SIG-M5 (cell line): ENCODE data around the gene MYO18A.
"Not testable (repeated sequence)": the region's sequence is repeated elsewhere in the genome, so short reads cannot be mapped to it uniquely, and the experiment has no call there.

Experiments
- DNase-seq: peaks from one replicate; lab custom pipeline; 2025; lab: John Stamatoyannopoulos, UW

Gene MYO18A

GRCh38 chr17:29180034-29180787 lies at the start of gene MYO18A:
MYO18A (minus strand) TSS chr17:29180398; CDS start chr17:29166940, 13,458 bp downstream.
- no peak for DNase-seq

- no peak for DNase-seq
Measured at GRCh38 chr17:29225396-29225795, 45.2 kb upstream of the MYO18A start.

- not testable (repeated sequence) for DNase-seq
Measured at GRCh38 chr17:29221338-29221737, 41.1 kb upstream of the MYO18A start.

- DNase-seq = no peak
Measured at GRCh38 chr17:29219378-29220047, 39.3 kb upstream of the MYO18A start.

- DNase-seq = no peak
Measured at GRCh38 chr17:29216856-29217255, 36.7 kb upstream of the MYO18A start.

GRCh38 chr17:29216181-29216580 lies 36.0 kb upstream of the MYO18A start:
- DNase-seq = no peak

GRCh38 chr17:29215717-29216116 lies 35.5 kb upstream of the MYO18A start:
- DNase-seq = no peak

GRCh38 chr17:29215174-29215573 lies 35.0 kb upstream of the MYO18A start:
- DNase-seq = no peak

- no peak for DNase-seq
Measured at GRCh38 chr17:29214215-29215146, 34.3 kb upstream of the MYO18A start.

GRCh38 chr17:29212681-29213121 lies 32.5 kb upstream of the MYO18A start:
- no peak for DNase-seq

GRCh38 chr17:29212094-29212631 lies 32.0 kb upstream of the MYO18A start:
- DNase-seq = no peak

- DNase-seq = no peak
Measured at GRCh38 chr17:29210879-29211278, 30.7 kb upstream of the MYO18A start.

- DNase-seq = no peak
Measured at GRCh38 chr17:29209073-29209472, 28.9 kb upstream of the MYO18A start.

- no peak for DNase-seq
Measured at GRCh38 chr17:29207975-29208374, 27.8 kb upstream of the MYO18A start.

GRCh38 chr17:29205047-29205446 lies 24.8 kb upstream of the MYO18A start:
- DNase-seq = no peak

- not testable (repeated sequence) for DNase-seq
Measured at GRCh38 chr17:29204068-29204804, 24.0 kb upstream of the MYO18A start.

- DNase-seq = no peak
Measured at GRCh38 chr17:29197516-29198272, 17.5 kb upstream of the MYO18A start.

GRCh38 chr17:29196769-29197515 lies 16.7 kb upstream of the MYO18A start:
- no peak for DNase-seq

GRCh38 chr17:29195465-29196081 lies 15.4 kb upstream of the MYO18A start:
- peak; percentile 93 for DNase-seq
